Liver (tissue), 9 donors: Measurements from ENCODE around the gene POU3F3. TPM values are rescaled to one million over a fixed set of nuclear protein-coding genes. Genes with fewer than 3 reads are reported as not detected.

Experiments used
- DNase-seq: peaks from one replicate; pipeline ENCODE4 v3.0.0-alpha.2; 2017; ENCODE audit warnings: low spot score
- H3K27ac ChIP-seq, 2 donors: one replicate each; pipeline ENCODE4 v1.7.0; 2013; ENCODE audit warnings: inconsistent platforms in 2 of 2, low read length in 2 of 2, control low read depth in 1 of 2, low read depth in 1 of 2, mild to moderate bottlenecking in 1 of 2
- H3K27me3 ChIP-seq, 4 donors: one replicate each; pipeline versions ENCODE4 v1.6.1 to v1.7.0; 2013; ENCODE audit warnings: low read length in 3 of 4, inconsistent platforms in 1 of 4, mild to moderate bottlenecking in 1 of 4, moderate library complexity in 1 of 4; ENCODE audit not compliant: control insufficient read depth in 4 of 4, insufficient read depth in 4 of 4
- H3K36me3 ChIP-seq, 4 donors: one replicate each; pipeline versions ENCODE4 v1.6.1 to v1.7.0; 2013; ENCODE audit warnings: low read length in 3 of 4, mild to moderate bottlenecking in 3 of 4, low read depth in 1 of 4, moderate library complexity in 1 of 4; ENCODE audit not compliant: control insufficient read depth in 4 of 4, insufficient read depth in 3 of 4
- H3K4me1 ChIP-seq, 4 donors: one replicate each; pipeline versions ENCODE4 v1.6.1 to v1.7.0; 2013; ENCODE audit warnings: low read length in 3 of 4, mild to moderate bottlenecking in 3 of 4, moderate library complexity in 1 of 4; ENCODE audit not compliant: control insufficient read depth in 4 of 4, insufficient read depth in 4 of 4
- H3K4me3 ChIP-seq, 3 donors: one replicate each; pipeline versions ENCODE4 v1.6.1 to v1.7.0; 2013; ENCODE audit warnings: low read length in 3 of 3, control low read depth in 1 of 3, low read depth in 1 of 3, mild to moderate bottlenecking in 1 of 3
- H3K9ac ChIP-seq, 2 donors: one replicate each; pipeline ENCODE4 v1.7.0; 2013; ENCODE audit warnings: low read length in 2 of 2, mild to moderate bottlenecking in 2 of 2, moderate library complexity in 2 of 2, control low read depth in 1 of 2, low read depth in 1 of 2
- H3K9me3 ChIP-seq, 4 donors: one replicate each; pipeline versions ENCODE4 v1.6.1 to v1.7.0; 2013; ENCODE audit warnings: low read length in 3 of 4; ENCODE audit not compliant: control insufficient read depth in 4 of 4
- ATF3 ChIP-seq: IDR thresholded peaks from 2 replicates; pipeline ENCODE4 v1.6.1; 2016; ENCODE audit warnings: antibody characterized with exemption
- CTCF ChIP-seq: fragments of 150-350 bp; IDR thresholded peaks from 2 replicates; pipeline ENCODE4 v1.5.1; 2017; ENCODE audit warnings: improper control_type of control experiment, low read depth, low read length; ENCODE audit not compliant: missing input control
- EGR1 ChIP-seq, 2 donors: IDR thresholded peaks; 2 replicates each; pipeline ENCODE4 v1.6.1; 2016 to 2018; ENCODE audit warnings: antibody characterized with exemption in 2 of 2, low read depth in 2 of 2
- FOXA1 ChIP-seq: IDR thresholded peaks from 2 replicates; pipeline ENCODE4 v1.6.1; 2016; ENCODE audit warnings: antibody characterized with exemption
- FOXA2 ChIP-seq: IDR thresholded peaks from 2 replicates; pipeline ENCODE4 v1.6.1; 2016; ENCODE audit warnings: antibody characterized with exemption
- GABPA ChIP-seq, 2 donors: IDR thresholded peaks in 1 of 2; conservative IDR thresholded peaks in 1 of 2; 2 replicates each; pipeline ENCODE4 v1.6.1; 2016; ENCODE audit warnings: antibody characterized with exemption in 2 of 2, mild to moderate bottlenecking in 1 of 2, moderate library complexity in 1 of 2
- HNF4A ChIP-seq, 2 donors: conservative IDR thresholded peaks; 2 replicates each; pipeline ENCODE4 v1.6.1; 2016; ENCODE audit warnings: antibody characterized with exemption in 2 of 2, mild to moderate bottlenecking in 2 of 2
- HNF4G ChIP-seq: IDR thresholded peaks from 2 replicates; pipeline ENCODE4 v1.6.1; 2016; ENCODE audit warnings: antibody characterized with exemption
- JUND ChIP-seq, 2 donors: IDR thresholded peaks; 2 replicates each; pipeline ENCODE4 v1.6.1; 2016; ENCODE audit warnings: antibody characterized with exemption in 2 of 2
- MAX ChIP-seq: IDR thresholded peaks from 2 replicates; pipeline ENCODE4 v1.6.1; 2016; ENCODE audit warnings: antibody characterized with exemption
- REST ChIP-seq: IDR thresholded peaks from 2 replicates; pipeline ENCODE4 v1.6.1; 2016; ENCODE audit warnings: antibody characterized with exemption, mild to moderate bottlenecking
- RXRA ChIP-seq, 2 donors: IDR thresholded peaks; 2 replicates each; pipeline ENCODE4 v1.6.1; 2017 to 2018; ENCODE audit warnings: antibody characterized with exemption in 2 of 2, mild to moderate bottlenecking in 1 of 2
- SP1 ChIP-seq: IDR thresholded peaks from 2 replicates; pipeline ENCODE4 v1.6.1; 2018; ENCODE audit warnings: antibody characterized with exemption, mild to moderate bottlenecking
- TAF1 ChIP-seq: conservative IDR thresholded peaks from 2 replicates; pipeline ENCODE4 v1.6.1; 2016; ENCODE audit warnings: antibody characterized with exemption, mild to moderate bottlenecking
- YY1 ChIP-seq: IDR thresholded peaks from 2 replicates; pipeline ENCODE4 v1.6.1; 2016; ENCODE audit warnings: antibody characterized with exemption, mild to moderate bottlenecking
- ZBTB33 ChIP-seq: IDR thresholded peaks from 2 replicates; pipeline ENCODE4 v1.6.1; 2016; ENCODE audit warnings: antibody characterized with exemption
- WGBS: extraction: QIAGEN DNeasy Blood & Tissue Kit; methylation state at CpG from one replicate; pipeline ENCODE4 v1.1.7; 2013; 5-methylcytosine and 5-hydroxymethylcytosine counted together
- polyA plus RNA-seq, 2 donors: library from polyadenylated mRNA; stranded (reverse) in 1 of 2; unstranded in 1 of 2; fragments of 200-250 nt in 1 of 2; fragments of >200 nt in 1 of 2; fragmentation: Nextera tagmentation in 1 of 2; extraction: Ambion mirVana in 1 of 2; gene quantifications; one replicate each; pipeline versions ENCODE4 v1.2.1 to v1.2.3, GENCODE V29; 2013 to 2015
- total RNA-seq, 2 donors: library from RNA; depleted of rRNA; stranded (reverse); fragments of >200 nt; gene quantifications; one replicate each; pipeline ENCODE4 v1.2.3, GENCODE V29; 2014
- donor health status: healthy.
- donor health status: healthy.
- donor health status: healthy.
- donor health status: healthy.
- donor health status: healthy.

Gene POU3F3
- total and polyA plus RNA-seq, 4 donors = not detected

GRCh38 chr2:104866883-104867812, 13.2 kb downstream of the POU3F3 start:
- H3K4me3 ChIP-seq = no peak overlapping the region
- 3% methylated on average over 51 of the region's 51 CpGs for WGBS
- H3K36me3 ChIP-seq = no peaks in the 10 kb centered on the region
- no peak for DNase-seq
- H3K27me3 ChIP-seq = peaks cover 12 to 44% (median 25%) of the 10 kb centered on the region in 4 donors
- peaks cover 3 to 16% (median 10%) of the 10 kb centered on the region in 4 donors for H3K4me1 ChIP-seq
- no peaks in the 10 kb centered on the region for H3K9me3 ChIP-seq
- no peak overlapping the region for H3K27ac ChIP-seq
- no peak overlapping the region for H3K9ac ChIP-seq
- TF ChIP-seq GABPA (IDR thresholded peaks at IDR 0.05 in 1 of 2, conservative IDR thresholded peaks at IDR 0.05 in 1 of 2) (no peak), TAF1 (no peak), MAX (no peak), YY1 (no peak), RXRA (IDR thresholded peaks at IDR 0.05) (no peak), JUND (IDR thresholded peaks at IDR 0.05) (no peak), EGR1 (IDR thresholded peaks at IDR 0.05; ENCODE audit: low read depth in 2 of 2) (no peak), ZBTB33 (no peak), FOXA2 (no peak), HNF4A (conservative IDR thresholded peaks at IDR 0.05) (no peak), ATF3 (no peak), REST (no peak), FOXA1 (no peak), CTCF (no peak), SP1 (no peak), HNF4G (no peak)
